Midbrain (tissue), 1 donor: Measurements from ENCODE around the gene TUBB2B.
"Not testable (repeated sequence)": the region's sequence is repeated elsewhere in the genome, so short reads cannot be mapped to it uniquely, and the experiment has no call there.

Experiments
- DNase-seq: peaks from one replicate; lab custom pipeline; 2025; lab: John Stamatoyannopoulos, UW

Gene TUBB2B

DNA sequence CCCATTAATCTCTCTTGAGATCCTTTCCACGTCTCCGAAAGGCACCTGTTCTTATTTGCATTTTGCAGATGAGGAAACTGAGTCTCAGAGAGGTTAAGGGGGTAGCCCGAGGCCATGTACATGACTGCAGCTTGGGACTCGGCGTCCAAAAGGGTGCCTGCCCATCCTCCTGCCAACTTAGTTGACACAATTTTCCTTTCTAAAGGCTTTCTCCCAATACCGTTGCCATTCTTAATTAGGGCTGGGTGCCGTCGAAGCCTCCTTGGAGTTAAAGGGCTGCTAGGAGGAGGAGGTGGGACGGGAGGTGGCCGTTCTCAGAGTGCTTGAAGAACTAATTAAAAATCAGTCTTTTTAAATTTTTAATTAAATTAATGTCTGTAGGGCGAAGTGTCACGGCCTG lies 30.7 kb upstream of the TUBB2B start:
- DNase-seq: no peak

GRCh38 chr6:3253597-3253961 lies 26.1 kb upstream of the TUBB2B start:
- no peak for DNase-seq

DNA sequence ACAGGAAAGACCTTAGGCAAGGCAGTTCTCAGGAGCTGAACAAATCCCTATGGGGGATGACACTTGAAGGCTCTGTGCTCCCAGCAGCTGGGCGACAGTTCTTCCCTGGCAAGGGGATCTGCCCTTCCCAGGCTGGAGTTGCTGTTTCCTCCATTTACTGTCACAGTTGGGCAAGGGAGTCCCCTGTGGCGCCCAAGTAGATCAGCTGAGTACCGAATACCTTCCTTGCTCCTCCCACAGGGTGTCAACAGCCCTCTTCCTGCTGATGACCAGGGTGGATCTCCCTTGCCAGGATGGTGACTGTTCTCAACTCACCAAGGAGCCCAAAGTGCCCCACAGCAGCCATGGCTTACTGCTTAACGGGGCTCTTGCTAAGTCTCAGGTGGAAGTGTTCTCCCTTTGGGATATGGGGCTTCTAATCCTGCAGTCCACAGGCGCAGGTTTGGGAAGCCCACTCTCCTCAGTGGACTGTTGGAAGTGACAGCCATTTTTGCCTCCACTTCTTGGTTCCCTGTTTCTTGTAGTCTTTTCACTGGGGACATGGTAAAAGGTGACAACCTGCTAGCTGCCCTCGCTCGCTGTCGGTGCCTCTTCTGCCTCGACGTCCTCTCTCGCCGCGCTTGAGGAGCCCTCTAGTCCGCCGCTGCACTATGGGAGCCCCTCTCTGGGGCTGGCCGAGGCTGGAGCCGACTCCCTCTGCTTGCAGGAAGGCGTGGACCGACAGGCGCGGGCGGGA lies 25.6 kb upstream of the TUBB2B start:
- no peak for DNase-seq

- DNase-seq: no peak
These were observed 24.9 kb upstream of the TUBB2B start for GRCh38 chr6:3252369-3252768.

DNA sequence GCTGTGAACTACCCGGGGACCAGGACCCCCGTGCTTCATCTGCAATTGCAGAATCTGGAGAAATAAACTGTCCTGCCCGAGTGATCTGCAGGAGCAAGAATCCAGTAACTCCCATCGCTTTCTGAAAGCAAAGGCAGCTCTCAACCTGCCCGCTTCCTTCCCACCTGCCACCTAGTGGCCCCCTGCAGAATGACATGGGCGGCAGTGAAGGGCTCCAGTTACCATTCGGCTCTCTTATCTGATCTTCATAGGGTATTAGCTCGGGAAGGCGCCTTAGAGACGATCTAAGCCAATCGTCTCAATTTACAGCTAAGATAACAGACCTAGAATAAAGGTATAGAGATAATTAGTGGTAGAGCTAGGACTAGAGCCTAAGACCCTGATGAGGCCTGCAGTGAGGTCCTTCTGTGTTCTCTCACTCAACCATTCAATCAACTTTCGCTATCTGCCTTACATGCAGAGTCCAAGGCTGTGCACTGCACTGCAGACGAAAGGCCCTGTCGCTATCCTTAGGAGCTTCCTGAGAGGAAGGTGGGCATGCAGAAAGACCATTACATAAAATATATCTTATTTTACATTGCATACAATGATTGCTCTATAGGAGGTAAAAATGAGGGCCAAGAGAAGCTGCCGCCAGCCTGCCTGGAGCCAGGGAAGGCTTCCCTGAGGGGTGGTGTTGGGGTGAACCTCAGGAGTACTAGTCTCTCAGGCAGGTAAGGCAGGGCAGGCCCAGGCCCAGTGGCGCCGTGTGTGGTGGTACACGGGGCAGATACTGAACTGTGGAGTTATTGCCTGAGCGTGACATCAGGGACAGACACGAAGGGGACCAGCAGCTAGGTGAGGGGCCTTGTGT lies 24.2 kb upstream of the TUBB2B start:
- DNase-seq: peak; percentile 81

DNA sequence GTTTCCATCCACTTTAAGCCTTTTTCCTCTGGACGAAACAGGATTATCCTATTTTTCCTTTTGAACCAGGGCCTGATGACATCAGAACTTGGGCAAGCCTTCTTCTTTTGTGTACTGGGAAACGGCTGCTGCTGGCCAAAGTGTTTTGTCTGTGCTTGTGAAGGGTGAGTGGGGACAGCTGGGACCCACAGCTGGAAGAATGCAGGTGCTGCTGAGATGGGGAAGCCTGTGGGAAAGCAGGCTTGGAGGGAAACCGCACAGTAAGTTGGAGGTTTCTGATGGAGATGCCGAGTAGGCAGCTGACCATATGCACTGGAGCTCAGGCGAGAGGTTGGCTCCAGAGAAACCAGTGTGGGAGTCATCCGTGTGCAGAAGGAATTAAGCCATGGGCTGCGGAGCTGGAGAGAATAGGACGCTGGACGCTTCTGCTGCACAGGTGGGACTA lies 22.8 kb upstream of the TUBB2B start:
- DNase-seq: peak; percentile 37

DNA sequence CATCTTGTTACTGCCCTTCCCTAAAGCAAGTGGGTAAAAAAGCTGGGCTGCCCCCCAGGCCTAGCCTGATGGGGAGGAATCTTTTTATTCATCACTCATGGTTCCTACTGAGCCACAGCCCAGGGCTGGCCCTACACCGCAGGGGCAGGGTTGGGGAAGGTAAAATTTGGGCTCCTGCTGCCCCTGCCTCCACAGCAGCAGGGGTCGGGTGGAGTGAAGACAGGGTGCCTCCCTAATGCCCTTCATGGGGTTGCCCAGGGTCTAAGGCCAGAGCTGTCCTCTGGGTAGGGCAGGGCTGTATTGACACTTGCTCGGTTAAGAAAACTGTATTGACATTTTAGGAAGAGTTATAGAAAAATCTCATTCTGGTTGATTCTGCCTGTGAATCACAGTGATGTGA lies 22.4 kb upstream of the TUBB2B start:
- DNase-seq: no peak

DNA sequence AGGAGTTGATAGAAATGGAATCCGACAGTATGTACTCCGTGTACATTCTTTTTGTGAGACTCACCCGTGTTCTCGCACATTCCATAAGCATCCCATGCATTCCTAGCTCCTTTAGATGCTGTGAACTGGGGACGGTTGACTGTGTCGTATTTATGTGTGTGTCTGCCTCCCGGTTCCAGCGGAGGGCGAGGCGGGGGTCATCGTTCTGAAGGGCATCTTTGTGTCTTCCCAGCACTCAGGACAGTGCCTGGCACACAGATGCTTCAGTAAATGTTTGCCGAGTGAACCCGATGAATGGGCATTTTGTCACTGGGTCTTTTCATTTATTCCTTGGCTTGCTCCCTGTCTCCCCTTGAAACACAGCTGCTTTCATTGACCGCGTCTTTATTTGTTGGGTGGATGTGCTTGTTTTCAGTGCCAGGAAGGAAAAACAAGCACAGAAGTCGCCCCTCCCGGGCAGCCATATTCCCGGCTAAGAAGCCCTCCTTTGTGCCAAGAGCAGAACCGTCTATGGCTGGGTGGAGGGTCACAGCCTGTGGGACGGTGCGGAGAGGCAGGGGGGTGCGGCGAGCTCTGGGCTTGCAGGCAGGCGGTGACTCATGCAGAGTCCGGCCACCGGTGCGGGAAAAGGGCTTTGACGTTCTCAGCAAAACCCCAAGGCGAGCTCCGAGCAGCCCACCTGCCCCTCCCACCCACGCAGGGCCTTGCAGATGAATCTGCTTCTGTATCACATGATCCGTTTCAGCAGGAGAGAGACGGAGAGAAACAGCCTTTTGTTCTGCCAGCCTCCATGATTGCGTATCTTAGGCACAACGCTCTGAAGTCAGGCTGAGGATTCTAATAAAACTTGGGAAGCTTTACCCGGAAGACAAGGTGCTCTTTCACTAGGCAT lies 20.0 kb upstream of the TUBB2B start:
- peak; percentile 94 for DNase-seq

- DNase-seq: no peak
These were observed 17.8 kb upstream of the TUBB2B start for GRCh38 chr6:3245216-3245615.

DNA sequence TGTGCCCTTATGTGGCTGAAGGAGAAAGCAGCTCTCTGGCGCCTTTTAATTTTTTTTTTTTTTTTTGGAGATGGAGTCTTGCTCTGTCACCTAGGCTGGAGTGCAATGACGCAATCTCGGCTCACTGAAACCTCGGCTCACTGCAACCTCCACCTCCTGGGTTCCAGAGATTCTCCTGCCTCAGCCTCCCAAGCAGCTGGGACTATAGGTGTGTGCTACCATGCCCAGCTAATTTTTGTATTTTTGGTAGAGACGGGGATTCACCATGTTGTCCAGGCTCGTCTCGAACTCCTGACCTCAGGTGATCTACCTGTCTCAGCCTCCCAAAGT lies 17.3 kb upstream of the TUBB2B start:
- DNase-seq: not testable (repeated sequence)

DNA sequence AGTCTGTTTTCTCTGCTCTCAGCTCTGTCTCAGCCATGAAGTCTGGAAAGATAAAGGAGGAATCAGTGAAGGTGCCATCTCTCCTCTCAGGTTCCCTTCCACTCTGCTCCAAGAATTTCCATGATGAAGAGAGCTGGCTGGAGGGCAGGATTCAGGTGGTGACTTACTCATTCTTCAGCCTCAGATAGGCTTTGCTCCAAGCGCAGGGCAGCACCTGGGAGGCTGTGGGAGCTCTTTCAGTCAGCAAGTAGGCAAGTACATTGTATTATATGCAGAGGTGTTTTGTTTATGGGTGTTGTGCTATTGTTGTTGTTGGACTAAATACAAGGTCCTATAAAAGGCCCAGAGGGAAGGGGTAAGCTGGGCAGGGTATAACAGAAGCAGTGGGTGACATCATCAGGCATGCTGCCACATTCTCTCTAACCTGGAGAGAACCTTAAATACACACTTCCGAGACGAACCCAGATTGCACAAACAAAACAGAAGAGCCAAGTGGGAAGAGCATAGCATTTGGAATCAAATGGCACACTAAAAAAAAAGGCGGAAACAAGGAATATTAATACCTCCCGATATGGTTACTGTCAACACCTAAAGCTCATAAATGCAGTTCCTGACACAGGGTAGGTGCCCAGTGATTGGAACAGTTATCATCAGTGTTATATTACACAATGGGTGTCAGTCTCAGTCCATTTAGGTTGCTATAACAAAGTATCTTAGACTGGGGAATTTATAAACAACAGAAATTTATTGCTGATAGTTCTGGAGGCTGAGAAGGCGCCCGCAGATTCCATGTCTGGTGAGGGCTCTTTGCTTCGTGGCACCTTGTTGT lies 16.8 kb upstream of the TUBB2B start:
- DNase-seq: no peak

- no peak for DNase-seq
These were observed 15.3 kb upstream of the TUBB2B start for GRCh38 chr6:3242768-3243167.

DNA sequence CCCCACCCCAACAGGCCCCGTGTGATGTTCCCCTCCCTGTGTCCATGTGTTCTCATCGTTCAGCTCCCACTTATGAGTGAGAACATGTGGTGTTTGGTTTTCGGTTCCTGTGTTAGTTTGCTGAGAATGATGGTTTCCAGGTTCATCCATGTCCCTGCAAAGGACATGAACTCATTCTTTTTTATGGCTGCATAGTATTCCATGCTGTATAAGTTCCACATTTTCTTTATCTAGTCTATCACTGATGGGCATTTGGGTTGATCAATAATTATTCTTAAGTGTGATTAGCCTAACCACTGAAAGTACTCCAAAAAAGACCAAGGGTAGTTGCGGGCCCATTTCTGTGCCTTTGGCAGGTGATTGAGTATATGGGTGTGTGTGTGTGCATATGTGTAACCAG lies 14.3 kb upstream of the TUBB2B start:
- DNase-seq: not testable (repeated sequence)

GRCh38 chr6:3240595-3240994 lies 13.1 kb upstream of the TUBB2B start:
- DNase-seq: no peak

DNA sequence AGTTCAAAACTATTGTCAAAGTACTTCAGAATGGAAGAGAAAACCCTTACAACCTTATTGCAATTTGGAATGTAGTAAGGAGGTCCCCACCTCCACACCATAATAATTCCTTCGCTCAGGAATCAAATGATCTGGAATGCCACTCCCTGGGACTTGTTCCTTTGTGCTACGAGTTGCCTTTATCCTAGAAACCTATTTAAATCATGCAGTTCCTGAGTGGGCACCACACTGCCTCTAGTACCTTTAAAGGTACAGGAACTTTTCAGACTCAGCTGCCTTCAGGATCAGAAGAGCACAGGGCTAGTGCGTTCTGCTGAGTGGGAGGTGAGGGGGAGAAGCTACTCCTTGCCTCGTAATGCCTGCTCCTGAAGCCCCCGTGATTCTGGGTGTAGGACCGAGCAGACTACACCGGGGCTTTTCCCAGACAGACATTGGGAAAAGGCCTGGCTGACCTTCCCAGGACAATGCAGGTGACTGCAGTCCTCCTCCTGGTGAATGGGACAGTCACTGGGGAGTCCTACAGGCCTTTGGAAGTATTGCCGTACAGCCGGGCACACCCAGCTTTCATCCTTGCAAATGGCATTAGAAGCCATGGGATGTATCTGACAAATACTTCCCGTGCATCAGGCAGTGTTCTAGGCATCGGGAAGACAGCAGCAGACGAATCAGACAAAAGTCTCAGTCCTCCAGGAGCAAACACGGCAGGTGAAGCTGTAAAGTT lies 11.8 kb upstream of the TUBB2B start:
- DNase-seq: no peak

GRCh38 chr6:3237761-3238662 lies 10.6 kb upstream of the TUBB2B start:
- DNase-seq: no peak

DNA sequence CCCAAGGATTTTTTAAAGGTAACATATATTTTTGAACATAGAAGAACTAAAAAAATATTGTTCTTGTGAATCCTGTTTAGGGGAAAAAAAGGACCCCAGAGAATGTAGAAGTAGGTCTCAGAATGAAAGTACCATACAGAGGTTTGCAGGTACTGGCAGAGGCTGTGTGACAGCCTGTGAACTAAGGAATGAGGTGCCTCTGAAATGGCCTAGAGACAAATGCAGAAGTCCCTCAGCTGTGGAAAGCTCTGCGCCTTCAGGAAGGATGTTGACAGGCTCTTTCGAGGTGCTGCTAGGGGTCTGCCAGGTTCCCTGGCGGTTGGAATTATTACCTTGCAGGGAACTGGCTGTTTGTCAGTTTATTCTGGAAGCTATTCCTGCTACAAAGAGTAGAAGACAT lies 8.6 kb upstream of the TUBB2B start:
- no peak for DNase-seq

GRCh38 chr6:3235486-3235885 lies 8.0 kb upstream of the TUBB2B start:
- no peak for DNase-seq

DNA sequence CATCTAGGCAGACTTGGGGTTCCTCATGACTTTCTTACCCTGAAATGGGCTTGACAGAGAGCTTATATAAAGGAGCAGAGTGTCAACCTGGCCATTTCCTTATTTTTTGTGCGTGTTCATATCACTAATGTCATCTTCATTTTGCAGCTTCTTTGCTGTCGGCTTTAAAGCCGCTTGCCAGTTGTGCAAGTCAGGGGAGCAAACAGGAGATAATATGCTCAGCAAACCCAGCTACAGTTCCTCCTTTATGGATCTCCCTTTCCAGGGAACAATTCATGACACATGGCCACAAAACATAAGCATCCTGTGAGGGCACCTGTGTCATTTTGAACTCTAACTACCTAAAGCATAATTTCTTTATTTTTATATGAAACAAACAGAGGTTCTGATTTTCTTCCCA lies 6.5 kb upstream of the TUBB2B start:
- DNase-seq: no peak

DNA sequence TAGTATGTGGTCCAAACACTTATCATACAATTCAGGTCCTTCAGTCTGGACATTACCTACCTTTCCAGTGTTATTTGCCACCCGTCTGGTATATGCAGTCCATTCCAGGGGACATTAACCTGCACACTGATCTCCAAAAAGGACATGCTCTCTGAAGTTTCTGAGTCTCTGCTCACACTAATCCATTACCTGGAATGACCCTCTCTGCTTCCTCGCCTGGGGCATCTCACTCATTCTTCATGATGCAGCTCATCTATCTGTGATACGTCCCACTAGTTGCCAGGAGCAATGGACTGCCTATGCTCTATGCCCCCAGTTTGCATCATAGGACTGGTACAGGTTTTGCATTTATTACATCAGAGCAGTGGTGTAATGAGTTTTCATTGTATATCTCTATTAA lies 5.9 kb upstream of the TUBB2B start:
- DNase-seq: no peak
